ENCODE measurements around the gene CXCR3.
"Not testable (repeated sequence)": the region's sequence is repeated elsewhere in the genome, so short reads cannot be mapped to it uniquely, and the experiment has no call there.

Gene CXCR3

GRCh38 chrX:71607488-71607887, 10.8 kb downstream of the CXCR3 start:
- DNase-seq: no peak

DNA sequence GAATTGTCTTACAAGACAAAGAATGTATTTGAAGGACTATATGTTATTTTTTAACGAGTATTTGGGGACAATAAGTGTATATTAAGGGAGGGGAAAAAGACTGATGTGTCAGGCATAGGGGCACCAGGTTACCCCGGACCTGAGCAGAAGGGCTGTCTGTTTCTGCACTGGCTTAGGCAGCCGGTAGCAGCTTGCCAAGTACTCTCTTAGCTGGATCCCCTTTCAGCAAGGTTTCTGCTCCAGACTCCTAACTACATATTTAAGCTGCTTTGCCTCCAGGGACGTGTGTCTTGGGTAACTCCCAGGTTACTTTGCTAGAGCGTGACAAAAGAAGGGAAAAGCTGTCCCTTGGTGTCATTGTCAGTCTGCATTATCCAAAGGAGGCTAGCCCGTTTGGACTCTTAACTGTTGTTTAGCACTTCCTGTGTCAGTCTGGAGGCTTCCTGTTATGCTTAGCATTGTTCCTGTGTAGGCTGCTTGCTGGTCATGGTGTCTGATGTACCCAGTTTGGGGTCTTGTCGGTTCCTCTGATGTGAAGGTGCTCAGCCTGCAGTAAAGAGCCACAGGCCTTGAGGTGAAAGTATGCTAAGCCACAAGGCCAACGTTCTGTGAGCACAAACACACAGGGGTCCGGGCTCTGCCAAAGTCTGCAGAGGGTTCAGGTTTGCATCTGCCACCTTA, 11.6 kb downstream of the CXCR3 start:
- peak in 2 of 5 experiments; percentile 69 to 78 for DNase-seq

GRCh38 chrX:71604796-71605568, 13.3 kb downstream of the CXCR3 start:
- DNase-seq: no peak

DNA sequence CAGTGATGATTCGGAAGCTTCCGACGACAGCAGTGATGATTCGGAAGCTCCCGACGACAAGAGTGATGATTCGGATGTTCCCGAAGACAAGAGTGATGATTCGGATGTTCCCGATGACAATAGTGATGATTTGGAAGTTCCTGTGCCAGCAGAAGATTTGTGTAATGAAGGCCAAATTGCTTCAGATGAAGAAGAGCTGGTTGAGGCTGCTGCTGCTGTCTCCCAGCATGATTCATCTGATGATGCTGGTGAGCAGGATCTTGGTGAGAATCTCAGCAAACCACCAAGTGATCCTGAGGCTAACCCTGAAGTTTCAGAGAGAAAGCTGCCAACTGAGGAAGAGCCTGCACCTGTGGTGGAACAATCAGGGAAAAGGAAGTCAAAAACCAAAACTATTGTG, 14.2 kb downstream of the CXCR3 start:
- no peak for DNase-seq

DNA sequence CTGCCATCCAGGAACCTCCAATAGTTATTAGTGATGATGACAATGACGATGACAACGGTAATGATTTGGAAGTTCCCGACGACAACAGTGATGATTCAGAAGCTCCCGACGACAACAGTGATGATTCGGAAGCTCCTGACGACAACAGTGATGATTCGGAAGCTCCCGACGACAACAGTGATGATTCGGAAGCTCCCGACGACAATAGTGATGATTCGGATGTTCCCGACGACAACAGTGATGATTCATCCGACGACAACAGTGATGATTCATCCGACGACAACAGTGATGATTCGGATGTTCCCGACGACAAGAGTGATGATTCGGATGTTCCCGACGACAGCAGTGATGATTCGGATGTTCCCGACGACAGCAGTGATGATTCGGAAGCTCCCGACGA, 14.7 kb downstream of the CXCR3 start:
- no peak for DNase-seq

- DNase-seq: no peak
These were observed 18.3 kb downstream of the CXCR3 start for GRCh38 chrX:71599965-71600364.

- DNase-seq: not testable (repeated sequence)
These were observed 25.1 kb downstream of the CXCR3 start for GRCh38 chrX:71593210-71593609.

- DNase-seq: no peak
These were observed 31.4 kb downstream of the CXCR3 start for GRCh38 chrX:71586929-71587328.

GRCh38 chrX:71581210-71581609, 37.1 kb downstream of the CXCR3 start:
- DNase-seq: no peak

DNA sequence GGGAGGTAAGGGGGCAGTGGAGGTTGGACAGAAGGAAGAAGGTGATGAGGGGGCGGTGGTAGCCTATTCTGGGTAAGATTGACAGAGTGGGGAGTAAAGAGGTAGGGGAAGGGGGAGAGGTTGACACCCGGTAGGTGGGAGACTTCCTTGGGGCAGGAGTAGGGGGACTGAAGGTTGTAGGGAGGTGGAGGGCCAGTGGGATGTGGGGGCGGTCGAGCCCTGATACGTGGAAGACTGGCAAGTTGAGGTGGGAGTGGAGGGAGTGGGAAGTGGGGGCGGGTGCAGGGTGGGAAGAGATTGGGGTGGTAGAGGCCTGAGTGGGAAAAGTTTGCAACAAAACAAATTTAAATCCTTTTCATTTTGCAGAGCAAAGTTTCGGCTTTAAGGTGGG, 38.3 kb downstream of the CXCR3 start:
- DNase-seq: no peak

DNA sequence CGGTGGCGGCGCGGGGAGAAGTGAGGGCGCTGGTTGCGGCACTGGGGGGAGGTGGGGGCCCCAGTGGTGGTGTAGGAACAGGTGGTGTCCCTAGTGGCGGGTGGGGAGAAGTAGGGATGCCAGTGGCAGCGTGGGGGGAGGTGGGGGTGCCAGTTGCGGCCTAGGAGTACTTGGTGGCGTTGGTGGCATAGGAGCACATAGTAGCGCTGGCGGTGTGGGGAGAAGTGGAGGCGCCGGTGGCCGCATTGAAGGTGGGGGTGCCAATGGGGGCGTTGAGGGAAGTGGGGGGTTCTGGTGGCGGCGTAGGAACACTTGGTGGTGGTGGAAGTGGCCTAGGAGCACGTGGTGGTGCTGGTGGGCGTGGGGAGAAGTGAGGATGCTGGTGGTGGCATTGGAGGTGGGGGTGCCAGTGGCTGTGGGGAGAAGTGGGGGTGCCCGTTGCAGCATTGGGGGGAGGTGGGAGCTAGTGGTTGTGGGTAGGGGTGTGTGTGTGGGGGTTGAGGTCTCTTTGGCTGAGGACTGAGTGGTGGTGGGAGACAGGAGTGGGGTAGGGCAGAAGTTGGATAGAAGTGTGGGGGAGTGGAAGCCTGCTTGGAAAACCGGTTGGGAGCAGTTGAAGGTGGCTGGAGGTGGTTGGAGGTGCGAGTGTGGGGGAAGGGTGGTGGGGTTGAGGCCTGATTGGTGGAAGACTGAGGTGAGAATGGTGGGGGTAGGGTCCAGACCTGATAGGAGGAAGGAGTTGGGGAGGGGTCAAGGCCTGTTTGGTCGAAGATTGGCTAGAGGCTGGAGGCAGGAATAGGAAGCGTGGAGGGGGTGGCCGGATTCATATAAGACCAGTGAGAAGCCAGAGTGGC, 38.9 kb downstream of the CXCR3 start:
- DNase-seq: no peak

GRCh38 chrX:71578253-71579135, 39.8 kb downstream of the CXCR3 start, which contains the start of gene GCNA:
TSS of gene GCNA (plus strand) at chrX:71578437. CDS start at chrX:71580822, 2,385 bp downstream.
- no peak for DNase-seq

DNA sequence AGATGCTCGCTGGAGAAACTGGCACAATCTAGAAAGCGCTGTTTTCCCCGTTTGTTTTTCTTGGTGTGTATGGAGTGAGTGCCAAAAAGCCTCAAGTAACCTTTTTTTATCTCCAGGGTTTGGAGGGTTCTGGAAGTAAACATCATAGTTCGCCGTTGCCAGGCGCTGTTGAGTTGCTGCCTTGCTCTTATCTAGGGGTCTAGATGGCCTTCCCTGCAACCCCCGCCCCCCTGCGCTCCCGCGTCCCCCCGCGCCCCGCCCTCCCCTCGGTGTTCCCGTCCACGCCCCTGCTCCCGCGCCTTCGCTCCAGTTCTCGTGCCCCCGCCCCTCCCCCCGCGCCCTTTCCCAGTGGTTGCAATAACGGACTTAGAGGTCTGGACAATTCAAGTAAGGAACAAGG, 40.6 kb downstream of the CXCR3 start:
- no peak for DNase-seq

GRCh38 chrX:71573590-71573989, 44.7 kb downstream of the CXCR3 start:
- DNase-seq: no peak

DNA sequence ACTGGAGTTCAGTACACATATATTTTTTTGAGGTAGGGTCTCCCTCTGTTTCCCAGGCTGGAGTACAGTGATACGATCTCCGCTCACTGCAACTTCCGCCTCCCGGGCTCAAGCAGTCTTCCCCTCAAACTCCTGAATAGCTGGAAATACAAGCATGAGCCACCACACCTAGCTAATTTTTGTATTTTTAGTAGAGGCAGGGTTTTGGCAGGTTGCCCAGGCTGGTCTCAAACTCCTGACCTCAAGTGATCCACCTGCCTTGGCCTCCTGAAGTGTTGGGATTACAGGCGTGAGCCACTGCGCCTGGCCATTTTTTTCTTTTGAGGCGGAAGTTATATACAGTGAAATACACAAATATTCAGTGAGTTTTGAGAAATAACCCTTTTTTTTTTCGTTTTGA, 46.9 kb downstream of the CXCR3 start:
- DNase-seq: not testable (repeated sequence)

All from T-helper 2 cell (primary cell).